ENCODE results near the gene LRRK1. TPM values are rescaled to one million over a fixed set of nuclear protein-coding genes. Genes with fewer than 3 reads are reported as not detected.

LRRK1 gene
- polyA plus RNA-seq, 1 experiment, result 16.9 TPM

DNA sequence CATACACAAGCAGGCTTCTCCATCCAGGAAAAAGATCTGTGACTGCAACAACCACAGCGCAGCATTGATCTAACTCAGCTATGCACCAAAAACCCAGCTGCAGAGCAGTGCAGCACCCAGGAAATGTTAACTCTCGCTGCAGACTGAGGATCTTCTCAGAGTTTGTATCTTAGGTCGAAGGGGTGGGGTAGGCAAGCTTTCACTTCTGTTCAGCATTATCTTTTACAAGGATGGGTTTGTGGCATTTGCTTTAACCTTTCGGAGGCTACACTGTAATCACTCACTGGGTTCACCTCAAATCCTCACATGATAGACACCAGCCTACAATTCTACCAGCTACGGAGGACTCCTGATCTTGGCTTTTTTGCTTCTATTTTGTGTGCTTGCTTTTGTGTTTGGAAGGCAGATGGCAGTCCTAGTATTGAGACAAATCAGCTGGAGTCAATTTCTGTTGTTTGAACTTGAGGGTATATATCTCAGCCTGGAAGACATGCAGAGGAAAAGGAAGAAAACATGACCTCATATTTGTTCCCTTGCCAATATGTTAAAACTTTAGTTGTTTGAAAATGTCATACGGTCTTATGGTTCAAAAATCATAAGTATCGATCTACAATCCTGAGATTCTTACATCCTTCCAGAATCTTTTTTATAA is 25.2 kb downstream of the LRRK1 start:
- TF ChIP-seq, protein P1, sequence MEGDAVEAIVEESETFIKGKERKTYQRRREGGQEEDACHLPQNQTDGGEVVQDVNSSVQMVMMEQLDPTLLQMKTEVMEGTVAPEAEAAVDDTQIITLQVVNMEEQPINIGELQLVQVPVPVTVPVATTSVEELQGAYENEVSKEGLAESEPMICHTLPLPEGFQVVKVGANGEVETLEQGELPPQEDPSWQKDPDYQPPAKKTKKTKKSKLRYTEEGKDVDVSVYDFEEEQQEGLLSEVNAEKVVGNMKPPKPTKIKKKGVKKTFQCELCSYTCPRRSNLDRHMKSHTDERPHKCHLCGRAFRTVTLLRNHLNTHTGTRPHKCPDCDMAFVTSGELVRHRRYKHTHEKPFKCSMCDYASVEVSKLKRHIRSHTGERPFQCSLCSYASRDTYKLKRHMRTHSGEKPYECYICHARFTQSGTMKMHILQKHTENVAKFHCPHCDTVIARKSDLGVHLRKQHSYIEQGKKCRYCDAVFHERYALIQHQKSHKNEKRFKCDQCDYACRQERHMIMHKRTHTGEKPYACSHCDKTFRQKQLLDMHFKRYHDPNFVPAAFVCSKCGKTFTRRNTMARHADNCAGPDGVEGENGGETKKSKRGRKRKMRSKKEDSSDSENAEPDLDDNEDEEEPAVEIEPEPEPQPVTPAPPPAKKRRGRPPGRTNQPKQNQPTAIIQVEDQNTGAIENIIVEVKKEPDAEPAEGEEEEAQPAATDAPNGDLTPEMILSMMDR (IDR thresholded peaks at IDR 0.05; ENCODE audit: insufficient read depth, low read depth, low read length), result no peak
- DNase-seq (ENCODE audit: low read depth), result no peak
- Histone ChIP-seq H3K36me3 (ENCODE audit: control insufficient read depth, insufficient read depth, low read length) (no peaks in the 10 kb centered on the region), H3K27me3 (ENCODE audit: control insufficient read depth, insufficient read depth, low read length) (no peaks in the 10 kb centered on the region), H3K4me3 (ENCODE audit: low read depth, low read length) (0 out of 2 replicates have a peak overlapping the region, but pooled peaks have one; percentile 1)
- CTCF ChIA-PET, result interaction anchor here (0.7 to 4.5 kb wide), 11 partner anchors 11 to 320 kb away, joined by 3 to 22 read pairs (median 4); no protein-coding TSS in a partner anchor
- POLR2A ChIA-PET, result no interaction called here

DNA sequence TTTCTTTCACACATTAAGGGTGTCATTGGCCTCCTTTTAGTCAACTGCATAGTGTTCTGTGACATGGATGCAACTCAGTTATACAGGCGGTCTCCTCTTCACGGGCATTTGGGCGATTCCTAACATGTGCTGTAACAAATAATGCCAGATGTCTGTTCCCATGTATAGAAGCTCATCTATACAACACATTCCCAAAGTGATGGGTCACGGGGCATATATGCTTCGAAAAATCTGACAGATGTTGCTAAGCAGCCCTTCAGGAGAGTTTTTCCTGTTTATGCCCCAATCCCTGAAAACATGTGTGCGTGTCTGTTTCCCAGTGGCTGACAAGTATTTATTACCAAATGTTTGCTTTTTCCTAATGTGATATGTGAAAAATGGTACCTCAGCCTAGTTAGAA is 25.8 kb downstream of the LRRK1 start:
- no peaks in the 10 kb centered on the region for H3K36me3 ChIP-seq (ENCODE audit: control insufficient read depth, insufficient read depth, low read length)
- no peak for DNase-seq (ENCODE audit: low read depth)
- no peaks in the 10 kb centered on the region for H3K27me3 ChIP-seq (ENCODE audit: control insufficient read depth, insufficient read depth, low read length)
- POLR2A ChIA-PET, result no interaction called here
- H3K4me3 ChIP-seq (ENCODE audit: low read depth, low read length), result no peak overlapping the region
- TF ChIP-seq, protein P1 (IDR thresholded peaks at IDR 0.05; ENCODE audit: insufficient read depth, low read depth, low read length), result no peak
- CTCF ChIA-PET, result interaction anchor here (0.7 to 4.5 kb wide), 8 partner anchors 20 to 320 kb away, joined by 3 to 22 read pairs (median 4); no protein-coding TSS in a partner anchor

DNA sequence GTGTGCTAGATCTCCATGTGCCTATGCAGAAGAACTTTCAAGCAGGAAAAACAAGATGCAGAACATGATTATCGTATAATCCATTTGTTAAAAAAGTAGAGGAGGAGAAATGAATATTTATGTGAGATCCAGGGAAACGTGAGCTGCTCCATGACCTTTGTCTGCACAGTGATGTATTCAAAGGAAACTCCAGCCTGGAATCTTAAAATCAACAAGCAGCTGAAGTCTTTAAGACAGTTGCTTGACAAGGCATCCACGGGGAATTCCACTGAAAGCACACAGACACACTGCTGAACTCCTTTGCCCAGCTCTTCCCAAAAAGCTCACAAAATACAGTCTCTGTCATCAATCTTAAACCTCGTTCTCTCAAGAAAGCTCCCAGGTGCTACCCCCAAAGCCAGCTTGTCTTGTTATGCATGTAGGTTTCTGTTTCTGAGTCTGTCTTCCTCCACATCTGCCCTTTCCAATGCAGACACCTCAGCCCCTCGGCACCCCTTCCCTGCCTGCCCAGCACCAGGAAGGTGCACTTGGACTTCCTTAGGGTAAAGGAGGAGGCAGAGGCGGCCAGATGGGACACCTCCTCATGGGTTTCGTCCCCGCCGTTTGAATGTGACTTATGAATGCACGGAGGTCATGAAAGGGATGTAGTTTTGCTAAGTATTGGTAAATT is 28.7 kb downstream of the LRRK1 start:
- CTCF ChIA-PET, result interaction anchor here (0.6 to 1.3 kb wide), 3 partner anchors 30 to 68 kb away, joined by 3 read pairs; no protein-coding TSS in a partner anchor
- DNase-seq (ENCODE audit: low read depth), result no peak
- Histone ChIP-seq H3K27me3 (ENCODE audit: control insufficient read depth, insufficient read depth, low read length) (no peaks in the 10 kb centered on the region), H3K36me3 (ENCODE audit: control insufficient read depth, insufficient read depth, low read length) (no peaks in the 10 kb centered on the region), H3K4me3 (ENCODE audit: low read depth, low read length) (no peak overlapping the region)
- POLR2A ChIA-PET, result no interaction called here
- TF ChIP-seq, protein P1 (IDR thresholded peaks at IDR 0.05; ENCODE audit: insufficient read depth, low read depth, low read length), result no peak

DNA sequence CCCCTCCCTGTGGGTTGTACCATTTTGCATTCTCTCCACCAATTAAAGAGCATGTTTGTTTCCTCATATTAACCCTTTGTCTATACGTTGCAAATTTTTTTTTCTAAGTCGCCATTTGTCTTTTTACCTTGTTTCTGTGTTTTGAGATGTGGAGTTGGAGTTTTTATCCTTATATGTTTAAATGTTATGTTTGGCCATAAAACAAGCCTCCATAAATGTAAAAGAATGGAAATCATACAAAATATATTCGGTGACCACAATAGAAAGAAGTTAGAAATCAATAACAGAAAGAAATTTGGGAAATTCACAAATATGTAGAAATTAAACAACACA is 29.2 kb downstream of the LRRK1 start:
- CTCF ChIA-PET, result interaction anchor here (1.3 kb wide), 1 partner anchor 59 kb away, joined by 3 read pairs; no protein-coding TSS in a partner anchor
- no peak for DNase-seq (ENCODE audit: low read depth)
- POLR2A ChIA-PET, result no interaction called here
- Histone ChIP-seq H3K4me3 (ENCODE audit: low read depth, low read length) (no peak overlapping the region), H3K36me3 (ENCODE audit: control insufficient read depth, insufficient read depth, low read length) (no peaks in the 10 kb centered on the region), H3K27me3 (ENCODE audit: control insufficient read depth, insufficient read depth, low read length) (no peaks in the 10 kb centered on the region)
- TF ChIP-seq, protein P1 (IDR thresholded peaks at IDR 0.05; ENCODE audit: insufficient read depth, low read depth, low read length), result no peak

DNA sequence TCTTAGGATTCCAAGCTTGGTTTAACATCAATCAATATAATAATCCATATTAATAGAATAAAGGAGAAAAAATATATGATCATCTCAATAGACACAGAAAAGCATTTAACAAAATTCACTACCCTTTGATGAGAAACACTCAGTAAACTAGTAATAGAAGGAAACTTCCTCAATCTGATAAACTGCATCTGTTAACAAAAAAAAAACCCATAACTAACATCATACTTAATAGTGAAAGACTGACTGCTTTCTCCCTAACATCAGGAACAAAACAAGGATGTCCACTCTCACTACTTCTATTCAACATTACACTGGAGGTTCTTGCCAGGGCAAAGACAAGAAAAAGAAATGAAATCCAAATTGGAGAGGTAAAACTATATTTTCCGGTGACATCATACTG is 30.5 kb downstream of the LRRK1 start:
- POLR2A ChIA-PET, result no interaction called here
- Histone ChIP-seq H3K4me3 (ENCODE audit: low read depth, low read length) (no peak overlapping the region), H3K36me3 (ENCODE audit: control insufficient read depth, insufficient read depth, low read length) (no peaks in the 10 kb centered on the region), H3K27me3 (ENCODE audit: control insufficient read depth, insufficient read depth, low read length) (no peaks in the 10 kb centered on the region)
- TF ChIP-seq, protein P1 (IDR thresholded peaks at IDR 0.05; ENCODE audit: insufficient read depth, low read depth, low read length), result no peak
- CTCF ChIA-PET, result no interaction called here
- DNase-seq (ENCODE audit: low read depth), result no peak

All from BJ (cell line).